ENCODE data around the gene B9D1.

The B9D1 gene

GRCh38 chr17:19376811-19377210, 14.3 kb upstream of the B9D1 start:
- no peak for DNase-seq (ENCODE audit: low spot score)

GRCh38 chr17:19375732-19376131, 13.2 kb upstream of the B9D1 start:
- no peak for DNase-seq (ENCODE audit: low spot score)

DNA sequence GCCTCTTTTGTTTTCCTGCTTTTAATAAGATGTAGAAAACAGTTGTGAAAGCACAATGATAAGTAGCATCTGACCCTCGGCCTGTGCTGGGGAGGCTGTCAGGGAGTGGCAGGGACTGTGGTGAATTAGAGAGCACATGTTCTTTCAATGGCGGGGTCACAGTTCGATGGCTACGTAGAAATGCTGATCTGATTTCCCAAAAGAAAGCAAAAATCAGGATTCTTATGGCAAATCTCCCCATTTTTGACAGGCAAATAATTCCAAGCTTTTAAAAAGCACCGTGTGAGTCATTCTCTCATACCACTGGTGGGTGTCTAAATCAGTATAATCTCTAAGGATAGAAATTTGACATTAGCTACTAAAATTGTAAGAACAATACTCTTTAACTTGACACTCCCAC, 11.6 kb upstream of the B9D1 start:
- no peak for DNase-seq (ENCODE audit: low spot score)

DNA sequence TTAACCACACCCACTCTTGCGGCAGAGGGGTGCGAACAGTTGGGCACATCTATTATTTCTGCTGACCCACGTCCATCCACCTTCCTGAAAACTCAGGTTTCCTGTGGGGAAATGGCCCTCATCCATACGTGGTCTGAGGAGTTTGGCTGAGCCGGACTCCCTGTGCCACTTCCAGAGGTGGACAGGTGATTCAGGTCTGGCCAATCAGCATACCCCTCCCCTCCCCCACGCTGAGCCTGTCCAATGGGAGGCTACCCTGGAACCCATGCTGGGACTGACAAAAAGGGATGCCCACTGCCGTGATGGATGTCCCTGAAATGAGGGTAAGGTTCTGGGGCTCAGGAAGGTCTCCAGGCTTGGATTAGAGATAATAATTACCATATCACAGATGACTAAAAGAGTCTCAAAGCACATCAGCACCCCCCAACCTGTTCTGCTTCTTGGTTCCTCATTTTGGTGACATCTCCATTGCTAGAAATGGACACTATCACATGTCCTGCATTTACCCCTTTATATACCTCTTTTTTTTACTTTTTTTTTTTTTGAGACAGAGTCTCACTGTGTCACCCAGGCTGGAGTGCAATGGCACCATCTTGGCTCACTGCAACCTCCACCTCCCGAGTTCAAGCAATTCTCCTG, 10.5 kb upstream of the B9D1 start:
- DNase-seq (ENCODE audit: low spot score) = no peak

DNA sequence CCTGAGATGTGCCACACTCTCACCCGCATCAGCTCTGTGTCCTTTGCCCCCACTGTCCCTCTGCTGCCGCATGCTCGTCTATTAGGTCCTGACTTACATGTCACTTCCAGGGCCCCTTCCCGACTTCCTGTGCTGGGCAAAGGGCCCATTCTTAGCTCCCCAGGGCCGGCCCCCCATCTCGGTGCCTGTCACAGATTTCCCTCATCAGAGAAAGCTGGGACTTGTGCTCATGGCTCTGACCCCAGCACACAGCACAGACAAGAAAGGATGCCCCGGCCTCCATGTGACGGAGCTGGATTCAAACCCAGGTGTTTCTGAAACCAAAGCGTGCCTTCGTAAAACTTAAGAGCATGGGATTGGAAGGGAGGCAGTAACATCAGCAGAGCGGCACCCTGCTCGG, 9.9 kb upstream of the B9D1 start:
- DNase-seq (ENCODE audit: low spot score) = no peak

GRCh38 chr17:19372011-19372370, 9.5 kb upstream of the B9D1 start:
- DNase-seq (ENCODE audit: low spot score) = no peak

- no peak for DNase-seq (ENCODE audit: low spot score)
Observed at GRCh38 chr17:19371259-19372010, 8.9 kb upstream of the B9D1 start.

DNA sequence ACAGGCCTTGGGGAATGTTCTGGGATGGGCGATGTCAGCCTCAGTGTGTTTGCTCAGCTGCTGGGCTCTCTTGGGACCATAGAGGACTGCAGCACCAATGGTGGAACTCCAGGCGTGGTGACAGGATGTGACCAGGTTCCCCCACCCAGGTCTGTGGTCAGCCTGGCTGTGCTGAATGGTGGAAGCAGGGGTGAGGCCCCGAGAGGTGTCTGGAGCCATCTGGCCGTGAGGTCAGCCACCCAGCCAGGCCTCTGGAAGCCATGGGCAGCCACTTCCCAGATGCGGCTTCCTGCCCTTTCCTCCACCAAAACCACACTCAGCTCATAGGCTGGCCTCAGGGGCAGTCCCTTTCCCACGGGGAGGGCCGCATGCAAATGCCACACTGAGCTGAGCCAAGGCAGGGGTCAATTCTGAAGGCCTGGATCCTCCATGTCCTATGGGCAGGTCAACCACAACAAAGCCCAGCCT, 8.0 kb upstream of the B9D1 start:
- DNase-seq (ENCODE audit: low spot score) = peak; percentile 19

DNA sequence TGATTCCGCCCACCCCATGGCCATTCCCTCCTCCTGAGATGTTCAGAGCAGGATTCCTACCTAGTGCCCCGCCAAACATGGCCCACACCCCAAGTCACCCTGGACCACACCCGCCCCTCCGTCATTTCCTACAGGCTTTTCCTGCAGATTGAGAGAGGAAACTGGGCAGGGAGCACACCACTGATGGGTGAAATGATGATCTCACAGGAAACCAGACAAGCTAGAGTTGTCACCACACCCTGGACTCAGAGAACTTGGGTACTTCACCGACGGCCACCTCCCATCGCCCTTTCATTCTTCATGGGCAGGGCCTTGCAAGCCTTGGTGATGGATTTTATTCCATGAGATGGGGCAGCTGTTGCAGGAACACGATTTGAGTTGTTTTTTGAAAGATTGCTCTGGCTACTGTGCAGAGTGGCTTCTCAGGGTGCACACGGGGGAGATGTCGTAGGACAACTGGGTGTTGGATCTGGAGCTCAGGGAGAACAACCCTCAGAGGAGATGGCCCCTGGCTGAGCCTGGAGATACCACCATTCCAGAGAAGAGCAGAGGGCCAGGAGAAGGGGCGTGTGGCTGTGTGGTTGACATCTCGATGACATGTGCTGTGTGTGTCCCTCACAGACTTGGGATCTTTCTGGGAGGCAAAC, 7.4 kb upstream of the B9D1 start:
- DNase-seq (ENCODE audit: low spot score) = peak; percentile 44

DNA sequence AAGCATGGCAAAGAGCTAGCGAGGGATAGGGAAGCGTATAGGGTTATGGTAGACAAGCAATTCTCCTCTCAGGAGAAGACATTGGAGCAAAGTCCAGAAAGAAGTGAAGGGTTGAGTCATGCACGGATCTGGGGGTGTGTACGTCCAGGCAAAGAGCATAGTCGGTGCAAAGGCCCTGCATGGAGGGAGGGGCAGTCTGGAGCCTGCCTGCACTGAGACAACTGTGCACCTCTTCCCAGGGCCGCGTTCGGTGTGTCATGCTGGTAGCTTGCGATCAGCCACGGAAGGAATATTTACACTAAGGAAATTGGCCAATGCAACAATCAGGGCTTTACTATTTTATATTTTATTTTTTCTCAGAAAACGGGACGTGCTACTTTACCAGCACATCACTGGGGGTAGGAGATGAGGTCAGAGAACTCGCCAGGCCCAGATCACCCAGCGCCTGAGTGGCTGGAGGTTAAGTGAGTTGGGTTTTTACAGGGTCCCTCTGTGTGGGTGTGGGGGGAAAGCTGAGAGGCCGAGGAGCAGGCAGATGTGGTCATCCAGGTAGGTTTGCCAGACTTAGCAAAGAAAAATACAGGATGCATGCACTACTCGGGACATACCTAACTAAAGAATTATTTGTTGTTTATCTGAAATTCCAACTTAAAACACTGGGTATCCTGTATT, 6.7 kb upstream of the B9D1 start:
- no peak for DNase-seq (ENCODE audit: low spot score)

DNA sequence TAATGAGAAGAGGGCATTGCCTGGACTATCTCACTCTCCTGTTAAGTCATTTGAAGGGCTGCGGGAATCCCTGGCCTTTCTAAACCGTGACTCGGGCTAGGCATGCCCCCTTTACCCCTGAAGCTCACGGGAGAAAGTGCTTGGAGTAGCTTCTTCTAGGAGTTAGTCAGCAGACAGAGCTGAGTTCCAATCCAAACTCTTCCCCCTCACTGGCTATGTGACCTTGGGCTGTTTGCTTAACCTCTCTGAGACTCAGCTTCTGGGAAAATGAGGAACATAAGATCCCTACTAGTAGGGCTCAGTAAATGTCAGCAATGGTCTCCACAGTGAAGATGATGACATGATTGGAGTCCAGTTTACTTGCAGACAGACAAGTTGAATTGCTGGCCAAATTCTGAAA, 5.7 kb upstream of the B9D1 start:
- DNase-seq (ENCODE audit: low spot score) = no peak

DNA sequence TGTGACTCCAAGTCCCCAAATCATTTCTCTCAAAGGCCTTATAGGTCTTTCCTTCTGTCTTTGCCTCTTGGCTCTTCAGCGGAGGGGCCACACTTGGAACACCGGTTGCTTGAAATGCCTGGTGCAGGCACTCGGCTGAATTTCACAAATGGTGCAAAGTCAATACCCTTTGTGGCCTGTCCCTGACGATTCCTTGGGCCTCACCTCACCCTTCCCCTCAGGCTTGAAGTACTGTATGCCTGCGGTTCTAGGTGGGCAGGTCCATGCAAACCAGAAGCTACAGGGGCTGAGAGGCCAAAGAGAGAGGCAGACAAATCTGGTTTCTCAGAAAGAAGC, 4.1 kb upstream of the B9D1 start:
- DNase-seq (ENCODE audit: low spot score) = no peak

- DNase-seq (ENCODE audit: low spot score) = no peak
Observed at GRCh38 chr17:19365833-19366636, 3.5 kb upstream of the B9D1 start.

DNA sequence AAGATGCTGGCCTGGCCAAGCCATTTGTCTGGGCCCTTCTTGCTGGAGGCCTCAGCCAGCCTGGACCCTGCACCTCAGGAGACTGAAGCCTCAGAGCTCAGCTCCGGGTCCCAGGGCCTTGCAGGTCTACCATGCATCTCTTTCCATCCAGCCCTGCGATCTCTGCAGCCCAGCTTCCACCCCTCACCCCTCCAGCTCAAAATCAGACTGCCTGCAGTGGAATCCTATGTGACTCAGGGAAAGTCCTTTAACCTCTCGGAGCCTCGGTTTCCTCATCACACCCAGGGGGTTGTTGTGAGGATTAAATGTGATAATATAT, 2.9 kb upstream of the B9D1 start:
- no peak for DNase-seq (ENCODE audit: low spot score)

DNA sequence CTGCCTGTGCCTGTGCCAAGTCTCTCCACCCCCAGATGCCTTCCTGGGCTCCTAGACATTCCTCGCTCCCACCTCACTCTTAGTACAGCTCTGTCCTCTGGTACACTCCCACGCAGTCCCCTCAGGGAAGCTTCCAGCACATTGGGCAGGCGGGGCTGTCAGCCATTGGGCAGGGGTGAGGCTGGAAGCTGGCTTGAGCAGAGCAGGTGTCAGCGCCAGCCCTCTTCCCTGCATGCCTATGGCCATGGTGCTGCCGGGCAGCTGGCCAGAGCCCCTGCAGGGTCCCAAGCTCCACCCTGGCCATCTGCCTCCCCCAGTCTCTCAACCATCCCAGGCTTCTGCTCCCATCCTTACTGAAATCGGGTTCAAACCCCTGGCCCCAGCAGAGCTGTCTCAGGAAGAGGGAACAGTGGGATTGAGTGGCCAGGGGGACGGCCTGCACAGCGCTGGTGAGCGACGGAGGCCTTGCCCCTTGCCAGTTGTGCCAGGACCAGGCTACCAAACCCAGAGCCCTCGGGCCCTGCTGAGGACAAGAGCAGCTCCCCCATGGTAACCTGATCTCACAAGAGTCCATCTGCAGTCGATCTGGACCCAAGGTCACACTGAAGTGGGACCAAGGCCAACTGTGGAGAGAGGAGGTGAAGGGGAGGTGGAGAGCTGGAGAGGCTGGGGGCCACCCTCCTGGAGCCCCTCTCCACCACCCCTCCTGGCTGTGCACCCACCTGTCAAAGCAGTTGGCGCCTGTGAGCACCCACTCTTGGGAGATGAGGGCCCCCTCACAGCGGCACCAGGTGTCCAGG, 2.4 kb upstream of the B9D1 start:
- DNase-seq (ENCODE audit: low spot score) = no peak

GRCh38 chr17:19363460-19364035, 1.0 kb upstream of the B9D1 start:
- no peak for DNase-seq (ENCODE audit: low spot score)

- DNase-seq (ENCODE audit: low spot score) = no peak
Observed at GRCh38 chr17:19363114-19363438, 553 bp upstream of the B9D1 start.

DNA sequence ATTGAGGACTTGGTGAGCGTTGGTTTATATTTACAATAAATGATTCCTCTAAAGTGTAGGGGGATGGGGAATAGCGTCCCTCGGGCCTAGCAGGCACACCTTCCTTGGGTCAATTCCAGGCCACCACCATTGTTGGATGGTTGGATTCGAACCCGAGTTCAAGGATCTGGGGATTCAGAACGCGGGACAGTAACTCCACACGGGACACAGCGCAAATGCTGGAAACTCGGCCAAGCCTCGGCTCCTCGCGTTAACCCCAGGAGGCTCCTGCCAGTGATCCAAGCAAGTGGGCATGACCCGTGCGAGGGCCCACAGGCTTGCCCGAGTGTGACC, 613 bp downstream of the B9D1 start:
- no peak for DNase-seq (ENCODE audit: low spot score)

DNA sequence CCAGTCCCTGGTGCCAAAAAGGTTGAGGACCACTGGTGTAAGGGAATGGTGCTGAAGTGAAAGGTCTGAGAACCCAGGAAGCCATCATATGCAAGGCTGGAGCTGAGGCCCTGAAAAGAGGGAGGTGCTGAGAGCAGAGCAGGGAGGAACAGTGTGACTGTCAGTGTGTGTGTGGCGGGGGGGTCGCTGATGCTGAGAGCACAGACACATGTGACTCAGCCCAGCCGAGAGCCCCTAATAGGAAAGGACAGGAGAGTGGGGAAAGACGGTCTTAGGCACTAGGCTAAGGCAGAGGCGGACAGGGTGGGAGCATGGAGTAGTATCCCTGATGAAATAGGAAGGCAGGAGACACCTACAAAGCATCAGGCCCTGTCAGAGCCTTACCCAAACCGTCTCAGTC, 1.2 kb downstream of the B9D1 start:
- DNase-seq (ENCODE audit: low spot score) = no peak

GRCh38 chr17:19360772-19361171, 1.8 kb downstream of the B9D1 start:
- no peak for DNase-seq (ENCODE audit: low spot score)

- no peak for DNase-seq (ENCODE audit: low spot score)
Observed at GRCh38 chr17:19359856-19360255, 2.7 kb downstream of the B9D1 start.

Measured in activated CD4-positive, alpha-beta T cell treated with anti-CD3 and anti-CD28 coated beads, Interleukin-2, Interleukin-4, amounts not matched to agents 100 ng/mL and 50 ng/mL, durations not matched to agents 16 hours and 8 hours (primary cell).